Superior temporal gyrus (tissue), 1 donor: ENCODE measurements around the gene ADCK1.
A peak's percentile ranks its signal among the peaks of the same experiment; 100 is the strongest.
"Not testable (repeated sequence)": the region's sequence is repeated elsewhere in the genome, so short reads cannot be mapped to it uniquely, and the experiment has no call there.

Experiments used
- DNase-seq: peaks from one replicate; pipeline ENCODE4 v3.0.0-alpha.2; 2016; ENCODE audit errors: extremely low spot score

Gene ADCK1

GRCh38 chr14:77864580-77864979 is 64.7 kb downstream of the ADCK1 start:
- DNase-seq, result no peak

GRCh38 chr14:77865455-77865854 is 65.5 kb downstream of the ADCK1 start:
- DNase-seq, result no peak

- no peak for DNase-seq
Observed at GRCh38 chr14:77866932-77867331, 67.0 kb downstream of the ADCK1 start.

GRCh38 chr14:77867476-77867875 is 67.6 kb downstream of the ADCK1 start:
- DNase-seq, result no peak

GRCh38 chr14:77868552-77869285 is 68.8 kb downstream of the ADCK1 start:
- DNase-seq, result no peak

GRCh38 chr14:77869340-77869739 is 69.4 kb downstream of the ADCK1 start:
- DNase-seq, result no peak

GRCh38 chr14:77870646-77871045 is 70.7 kb downstream of the ADCK1 start:
- DNase-seq, result no peak

- no peak for DNase-seq
Observed at GRCh38 chr14:77872152-77872551, 72.2 kb downstream of the ADCK1 start.

GRCh38 chr14:77872983-77873382 is 73.1 kb downstream of the ADCK1 start:
- DNase-seq, result no peak

- DNase-seq, result no peak
Observed at GRCh38 chr14:77878783-77879182, 78.9 kb downstream of the ADCK1 start.

GRCh38 chr14:77880056-77880455 is 80.1 kb downstream of the ADCK1 start:
- DNase-seq, result no peak

- DNase-seq, result peak; percentile 60
Observed at GRCh38 chr14:77882098-77882497, 82.2 kb downstream of the ADCK1 start.

GRCh38 chr14:77882636-77883035 is 82.7 kb downstream of the ADCK1 start:
- DNase-seq, result no peak

GRCh38 chr14:77883131-77883846 is 83.4 kb downstream of the ADCK1 start:
- DNase-seq, result no peak

GRCh38 chr14:77883847-77884238 is 83.9 kb downstream of the ADCK1 start:
- DNase-seq, result peak; percentile 26

- no peak for DNase-seq
Observed at GRCh38 chr14:77885367-77885766, 85.5 kb downstream of the ADCK1 start.

- DNase-seq, result no peak
Observed at GRCh38 chr14:77886010-77886409, 86.1 kb downstream of the ADCK1 start.

- not testable (repeated sequence) for DNase-seq
Observed at GRCh38 chr14:77888903-77889302, 89.0 kb downstream of the ADCK1 start.

- DNase-seq, result peak; percentile 27
Observed at GRCh38 chr14:77889971-77890442, 90.1 kb downstream of the ADCK1 start.

GRCh38 chr14:77890873-77891272 is 91.0 kb downstream of the ADCK1 start:
- DNase-seq, result no peak

GRCh38 chr14:77892381-77892871 is 92.5 kb downstream of the ADCK1 start:
- no peak for DNase-seq

GRCh38 chr14:77892890-77893484 is 93.1 kb downstream of the ADCK1 start:
- no peak for DNase-seq

GRCh38 chr14:77897374-77897773 is 97.5 kb downstream of the ADCK1 start:
- DNase-seq, result no peak
